GM10266 (cell line): Measurements from ENCODE around the gene GPR162.
A peak's percentile ranks its signal among the peaks of the same experiment; 100 is the strongest.

Experiments used
- DNase-seq: peaks from one replicate; pipeline ENCODE4 v3.0.0; 2012; ENCODE audit errors: extremely low spot score
- TF ChIP-seq, protein P1 (sequence below): IDR thresholded peaks from 2 replicates; pipeline ENCODE4 v1.5.1; 2012; ENCODE audit warnings: mild to moderate bottlenecking, low read depth; ENCODE audit not compliant: control insufficient read depth, insufficient read depth; ENCODE audit errors: missing control alignments

GPR162 gene, protein sequence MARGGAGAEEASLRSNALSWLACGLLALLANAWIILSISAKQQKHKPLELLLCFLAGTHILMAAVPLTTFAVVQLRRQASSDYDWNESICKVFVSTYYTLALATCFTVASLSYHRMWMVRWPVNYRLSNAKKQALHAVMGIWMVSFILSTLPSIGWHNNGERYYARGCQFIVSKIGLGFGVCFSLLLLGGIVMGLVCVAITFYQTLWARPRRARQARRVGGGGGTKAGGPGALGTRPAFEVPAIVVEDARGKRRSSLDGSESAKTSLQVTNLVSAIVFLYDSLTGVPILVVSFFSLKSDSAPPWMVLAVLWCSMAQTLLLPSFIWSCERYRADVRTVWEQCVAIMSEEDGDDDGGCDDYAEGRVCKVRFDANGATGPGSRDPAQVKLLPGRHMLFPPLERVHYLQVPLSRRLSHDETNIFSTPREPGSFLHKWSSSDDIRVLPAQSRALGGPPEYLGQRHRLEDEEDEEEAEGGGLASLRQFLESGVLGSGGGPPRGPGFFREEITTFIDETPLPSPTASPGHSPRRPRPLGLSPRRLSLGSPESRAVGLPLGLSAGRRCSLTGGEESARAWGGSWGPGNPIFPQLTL

GRCh38 chr12:6821591-6822425 lies at the start of gene GPR162:
Gene GPR162 (plus strand): TSS chr12:6821821. CDS start chr12:6823899, 2,078 bp downstream.
- TF ChIP-seq, protein P1, sequence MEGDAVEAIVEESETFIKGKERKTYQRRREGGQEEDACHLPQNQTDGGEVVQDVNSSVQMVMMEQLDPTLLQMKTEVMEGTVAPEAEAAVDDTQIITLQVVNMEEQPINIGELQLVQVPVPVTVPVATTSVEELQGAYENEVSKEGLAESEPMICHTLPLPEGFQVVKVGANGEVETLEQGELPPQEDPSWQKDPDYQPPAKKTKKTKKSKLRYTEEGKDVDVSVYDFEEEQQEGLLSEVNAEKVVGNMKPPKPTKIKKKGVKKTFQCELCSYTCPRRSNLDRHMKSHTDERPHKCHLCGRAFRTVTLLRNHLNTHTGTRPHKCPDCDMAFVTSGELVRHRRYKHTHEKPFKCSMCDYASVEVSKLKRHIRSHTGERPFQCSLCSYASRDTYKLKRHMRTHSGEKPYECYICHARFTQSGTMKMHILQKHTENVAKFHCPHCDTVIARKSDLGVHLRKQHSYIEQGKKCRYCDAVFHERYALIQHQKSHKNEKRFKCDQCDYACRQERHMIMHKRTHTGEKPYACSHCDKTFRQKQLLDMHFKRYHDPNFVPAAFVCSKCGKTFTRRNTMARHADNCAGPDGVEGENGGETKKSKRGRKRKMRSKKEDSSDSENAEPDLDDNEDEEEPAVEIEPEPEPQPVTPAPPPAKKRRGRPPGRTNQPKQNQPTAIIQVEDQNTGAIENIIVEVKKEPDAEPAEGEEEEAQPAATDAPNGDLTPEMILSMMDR, result no peak
- DNase-seq, result no peak

DNA sequence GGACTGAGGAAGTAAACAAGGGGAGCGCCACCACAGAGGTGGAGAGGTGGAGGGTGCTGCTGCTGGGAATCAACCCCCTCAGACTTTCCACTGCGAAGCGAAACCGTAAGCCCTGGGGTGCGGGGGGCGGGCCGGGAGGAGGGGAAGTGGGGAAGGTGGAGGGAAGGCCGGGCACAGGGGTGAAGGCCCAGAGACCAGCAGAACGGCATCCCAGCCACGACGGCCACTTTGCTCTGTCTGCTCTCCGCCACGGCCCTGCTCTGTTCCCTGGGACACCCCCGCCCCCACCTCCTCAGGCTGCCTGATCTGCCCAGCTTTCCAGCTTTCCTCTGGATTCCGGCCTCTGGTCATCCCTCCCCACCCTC lies 49.3 kb upstream of the GPR162 start, which contains the start of gene LAG3:
Gene LAG3, plus strand, starts transcription at position 190 of the 365 bp plus-strand sequence. CDS start 333 bp downstream, outside the sequence.
- peak; percentile 81 for DNase-seq

DNA sequence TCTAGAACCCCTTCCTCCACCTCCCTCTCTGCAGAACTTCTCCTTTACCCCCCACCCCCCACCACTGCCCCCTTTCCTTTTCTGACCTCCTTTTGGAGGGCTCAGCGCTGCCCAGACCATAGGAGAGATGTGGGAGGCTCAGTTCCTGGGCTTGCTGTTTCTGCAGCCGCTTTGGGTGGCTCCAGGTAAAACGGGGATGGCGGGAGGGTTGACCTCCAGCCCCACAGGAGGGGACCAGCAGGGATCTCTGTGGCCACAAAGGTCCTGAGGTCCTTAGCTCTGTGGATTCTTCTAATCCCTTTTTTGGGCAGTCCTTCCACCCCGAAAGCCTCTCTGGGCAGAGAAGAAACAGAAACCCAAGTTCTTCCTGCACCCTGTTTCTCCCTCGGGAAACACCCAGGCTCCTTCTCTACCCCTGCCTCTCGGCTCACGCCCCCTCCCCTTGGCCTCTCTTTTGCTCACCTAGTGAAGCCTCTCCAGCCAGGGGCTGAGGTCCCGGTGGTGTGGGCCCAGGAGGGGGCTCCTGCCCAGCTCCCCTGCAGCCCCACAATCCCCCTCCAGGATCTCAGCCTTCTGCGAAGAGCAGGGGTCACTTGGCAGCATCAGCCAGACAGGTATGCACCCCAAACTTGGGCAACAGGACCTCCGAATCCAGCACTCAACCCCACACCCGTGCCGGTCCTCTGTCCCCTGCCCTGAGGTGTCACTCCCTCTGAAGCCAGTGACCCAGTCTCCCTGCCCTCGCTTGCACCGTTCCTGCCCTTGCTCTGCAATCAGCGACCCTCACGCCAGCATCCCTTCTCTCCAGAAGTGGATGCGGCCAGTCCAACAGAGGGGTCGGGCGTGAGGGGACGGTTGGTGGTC lies 48.7 kb upstream of the GPR162 start:
- TF ChIP-seq, protein P1, result no peak
- DNase-seq, result peak; percentile 79

More for the DNA sequence above, 49.3 kb upstream of the GPR162 start, which contains the start of gene LAG3:
- TF ChIP-seq, protein P1, result no peak

- no peak for DNase-seq
- TF ChIP-seq, protein P1, result no peak
These were observed 47.9 kb upstream of the GPR162 start for GRCh38 chr12:6773590-6774351.

GRCh38 chr12:6774499-6775062 lies 47.0 kb upstream of the GPR162 start:
- TF ChIP-seq, protein P1, result no peak
- no peak for DNase-seq
